ENCODE measurements around the gene CYP1A1. TPM values are rescaled to one million over a fixed set of nuclear protein-coding genes. Genes with fewer than 3 reads are reported as not detected.
"Not testable (repeated sequence)": the region's sequence is repeated elsewhere in the genome, so short reads cannot be mapped to it uniquely, and the experiment has no call there.

The CYP1A1 gene
- total RNA-seq, 2 experiments from 2014 or later, result 1.2 to 2.8 TPM

DNA sequence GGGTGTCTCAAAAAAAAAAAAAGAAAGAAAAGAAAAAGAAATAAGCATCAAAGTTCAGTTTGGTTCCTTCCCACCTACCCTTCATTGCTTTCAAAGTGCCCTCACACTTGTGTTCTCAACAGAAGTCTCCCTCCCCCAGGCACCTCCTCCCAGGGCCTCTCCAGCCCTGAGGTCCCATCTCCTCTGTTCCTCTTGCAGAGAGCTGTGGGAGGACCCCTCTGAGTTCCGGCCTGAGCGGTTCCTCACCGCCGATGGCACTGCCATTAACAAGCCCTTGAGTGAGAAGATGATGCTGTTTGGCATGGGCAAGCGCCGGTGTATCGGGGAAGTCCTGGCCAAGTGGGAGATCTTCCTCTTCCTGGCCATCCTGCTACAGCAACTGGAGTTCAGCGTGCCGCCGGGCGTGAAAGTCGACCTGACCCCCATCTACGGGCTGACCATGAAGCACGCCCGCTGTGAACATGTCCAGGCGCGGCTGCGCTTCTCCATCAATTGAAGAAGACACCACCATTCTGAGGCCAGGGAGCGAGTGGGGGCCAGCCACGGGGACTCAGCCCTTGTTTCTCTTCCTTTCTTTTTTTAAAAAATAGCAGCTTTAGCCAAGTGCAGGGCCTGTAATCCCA lies 29.4 kb upstream of the CYP1A1 start:
- Mint-ChIP-seq H3K4me1 (no peaks in the 10 kb centered on the region), H3K27ac (no peak overlapping the region), H3K27me3 (peaks cover 5% of the 10 kb centered on the region), H3K9me3 (ENCODE audit: low read depth) (no peaks in the 10 kb centered on the region), H3K36me3 (no peaks in the 10 kb centered on the region), H3K4me3 (no peak overlapping the region)
- CTCF ChIA-PET, result interaction anchor here (1.1 kb wide), 1 partner anchor 14 kb away, joined by 3 read pairs; no protein-coding TSS in a partner anchor
- ATAC-seq, result no peak
- DNase-seq, result no peak

DNA sequence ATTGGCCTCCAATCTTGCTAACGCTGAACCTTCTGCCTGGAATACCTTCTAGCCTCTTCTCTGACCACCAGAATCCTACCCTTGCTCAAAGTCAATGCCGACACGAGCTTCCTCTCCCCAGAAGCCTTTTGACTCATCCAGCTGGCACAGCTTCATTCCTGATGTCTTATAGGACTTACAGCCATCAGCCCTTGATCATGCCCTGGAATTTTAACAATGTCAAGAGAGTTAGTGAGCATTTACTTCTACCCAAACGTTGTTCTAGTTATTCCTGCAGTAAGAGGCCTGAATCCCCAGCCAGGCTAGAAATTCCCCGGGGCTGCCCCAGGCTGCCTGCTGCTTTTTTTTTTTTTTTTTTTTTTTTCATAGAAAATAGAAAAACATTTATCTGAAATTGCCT lies 27.2 kb upstream of the CYP1A1 start:
- CTCF ChIA-PET, result interaction anchor here (0.6 kb wide), 1 partner anchor 16 kb away, joined by 4 read pairs; no protein-coding TSS in a partner anchor
- H3K9me3 Mint-ChIP-seq (ENCODE audit: low read depth), result no peaks in the 10 kb centered on the region
- ATAC-seq (no peak), DNase-seq (no peak)
- no peak overlapping the region for H3K4me3 Mint-ChIP-seq
- peaks cover 5% of the 10 kb centered on the region for H3K27me3 Mint-ChIP-seq
- no peaks in the 10 kb centered on the region for H3K36me3 Mint-ChIP-seq
- no peak overlapping the region for H3K27ac Mint-ChIP-seq
- H3K4me1 Mint-ChIP-seq, result no peaks in the 10 kb centered on the region

DNA sequence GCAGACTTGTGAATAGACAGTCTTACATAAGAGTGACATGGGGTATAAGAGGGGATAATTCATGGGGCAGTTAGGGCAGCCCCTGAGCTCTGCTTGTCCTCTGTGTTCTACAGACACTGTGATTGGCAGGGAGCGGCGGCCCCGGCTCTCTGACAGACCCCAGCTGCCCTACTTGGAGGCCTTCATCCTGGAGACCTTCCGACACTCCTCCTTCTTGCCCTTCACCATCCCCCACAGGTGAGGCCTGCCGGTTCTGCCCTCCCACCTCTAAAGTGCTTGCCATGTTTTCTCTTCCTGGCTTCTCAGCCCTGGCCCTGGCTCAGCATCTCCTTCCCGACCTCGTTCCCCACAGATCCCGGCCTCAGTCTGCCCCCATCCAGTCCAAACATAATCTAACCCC lies 26.7 kb upstream of the CYP1A1 start:
- DNase-seq (no peak), ATAC-seq (no peak)
- Mint-ChIP-seq H3K27ac (no peak overlapping the region), H3K36me3 (no peaks in the 10 kb centered on the region), H3K4me1 (no peaks in the 10 kb centered on the region), H3K4me3 (no peak overlapping the region), H3K27me3 (peaks cover 5% of the 10 kb centered on the region), H3K9me3 (ENCODE audit: low read depth) (no peaks in the 10 kb centered on the region)
- CTCF ChIA-PET, result interaction anchor here (1.4 to 1.5 kb wide), 3 partner anchors 17 to 26 kb away, joined by 3 to 6 read pairs (median 5); no protein-coding TSS in a partner anchor

DNA sequence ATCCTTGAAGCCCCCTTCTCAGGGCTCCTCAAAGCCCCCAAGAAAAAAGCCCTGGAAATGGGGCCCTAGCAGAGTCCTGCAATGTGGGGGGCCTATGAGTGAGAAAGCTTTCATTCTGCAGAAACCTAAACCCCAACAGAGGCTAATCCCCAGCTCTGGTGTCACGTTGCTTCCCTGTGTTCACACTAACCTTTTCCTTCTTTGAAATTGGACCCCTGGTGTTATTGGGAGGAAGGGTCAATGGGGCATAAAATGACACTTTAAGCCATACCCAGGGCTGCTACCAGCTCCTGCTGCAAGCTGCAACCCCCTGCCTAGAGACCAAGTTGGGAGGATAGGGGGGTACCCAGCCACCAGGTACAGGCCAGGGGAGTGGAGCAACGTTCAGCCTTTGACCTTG lies 25.4 kb upstream of the CYP1A1 start:
- no peaks in the 10 kb centered on the region for H3K4me1 Mint-ChIP-seq
- H3K4me3 Mint-ChIP-seq, result no peak overlapping the region
- CTCF ChIA-PET, result interaction anchor here (0.8 to 2.8 kb wide), 7 partner anchors 9 to 116 kb away, joined by 3 to 16 read pairs (median 4); no protein-coding TSS in a partner anchor
- no peak overlapping the region for H3K27ac Mint-ChIP-seq
- H3K9me3 Mint-ChIP-seq (ENCODE audit: low read depth), result no peaks in the 10 kb centered on the region
- ATAC-seq (no peak), DNase-seq (no peak)
- H3K27me3 Mint-ChIP-seq, result no peaks in the 10 kb centered on the region
- no peaks in the 10 kb centered on the region for H3K36me3 Mint-ChIP-seq

DNA sequence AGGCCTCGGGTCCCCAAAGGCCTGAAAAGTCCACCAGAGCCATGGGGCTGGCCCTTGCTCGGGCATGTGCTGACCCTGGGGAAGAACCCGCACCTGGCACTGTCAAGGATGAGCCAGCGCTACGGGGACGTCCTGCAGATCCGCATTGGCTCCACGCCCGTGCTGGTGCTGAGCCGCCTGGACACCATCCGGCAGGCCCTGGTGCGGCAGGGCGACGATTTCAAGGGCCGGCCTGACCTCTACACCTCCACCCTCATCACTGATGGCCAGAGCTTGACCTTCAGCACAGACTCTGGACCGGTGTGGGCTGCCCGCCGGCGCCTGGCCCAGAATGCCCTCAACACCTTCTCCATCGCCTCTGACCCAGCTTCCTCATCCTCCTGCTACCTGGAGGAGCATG lies 24.5 kb upstream of the CYP1A1 start:
- Mint-ChIP-seq H3K9me3 (ENCODE audit: low read depth) (no peaks in the 10 kb centered on the region), H3K27me3 (no peaks in the 10 kb centered on the region), H3K4me1 (no peaks in the 10 kb centered on the region), H3K36me3 (no peaks in the 10 kb centered on the region), H3K4me3 (no peak overlapping the region), H3K27ac (no peak overlapping the region)
- DNase-seq, result no peak
- CTCF ChIA-PET, result interaction anchor here (1.5 to 2.8 kb wide), 2 partner anchors 12 to 19 kb away, joined by 4 to 16 read pairs; no protein-coding TSS in a partner anchor
- no peak for ATAC-seq

DNA sequence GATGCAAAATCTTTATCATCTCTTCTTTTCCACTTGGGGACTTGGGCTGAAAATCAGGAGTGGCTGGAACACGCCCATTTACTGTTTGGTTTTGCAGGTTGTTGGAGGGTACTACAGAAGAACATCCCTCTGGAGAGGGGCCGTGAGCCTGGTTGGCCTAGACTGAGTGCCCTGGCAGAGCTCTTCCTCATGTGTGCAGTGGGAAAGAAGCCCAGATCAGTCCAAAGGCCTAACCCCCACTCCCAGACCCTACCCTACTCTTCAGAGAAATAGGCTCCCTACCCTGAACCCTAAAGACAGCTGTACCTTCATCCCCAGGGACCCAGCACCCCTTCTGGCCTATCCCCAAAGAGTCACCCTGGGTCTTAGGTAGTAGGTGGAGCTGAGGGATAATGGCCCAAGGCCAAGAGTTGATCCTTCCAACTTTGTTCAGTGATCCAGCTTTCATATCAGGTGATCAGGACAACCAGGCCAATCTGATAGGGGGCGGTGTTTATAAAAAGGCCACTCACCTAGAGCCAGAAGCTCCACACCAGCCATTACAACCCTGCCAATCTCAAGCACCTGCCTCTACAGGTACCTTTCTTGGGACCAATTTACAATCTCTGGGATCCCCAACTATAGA lies 23.1 kb upstream of the CYP1A1 start, which contains the start of gene CYP1A2:
CYP1A2 (plus strand) TSS at position 524 of the 625 bp plus-strand sequence. CDS start 894 bp downstream, outside the sequence.
- no peaks in the 10 kb centered on the region for H3K9me3 Mint-ChIP-seq (ENCODE audit: low read depth)
- ATAC-seq (no peak), DNase-seq (no peak)
- no peaks in the 10 kb centered on the region for H3K36me3 Mint-ChIP-seq
- H3K4me1 Mint-ChIP-seq, result no peaks in the 10 kb centered on the region
- CTCF ChIA-PET, result interaction anchor here (0.5 to 2.8 kb wide), 3 partner anchors 20 to 174 kb away, joined by 3 to 16 read pairs (median 3); no protein-coding TSS in a partner anchor
- no peaks in the 10 kb centered on the region for H3K27me3 Mint-ChIP-seq
- no peak within 1 kb of the TSS for H3K27ac Mint-ChIP-seq
- no peak within 1 kb of the TSS for H3K4me3 Mint-ChIP-seq

DNA sequence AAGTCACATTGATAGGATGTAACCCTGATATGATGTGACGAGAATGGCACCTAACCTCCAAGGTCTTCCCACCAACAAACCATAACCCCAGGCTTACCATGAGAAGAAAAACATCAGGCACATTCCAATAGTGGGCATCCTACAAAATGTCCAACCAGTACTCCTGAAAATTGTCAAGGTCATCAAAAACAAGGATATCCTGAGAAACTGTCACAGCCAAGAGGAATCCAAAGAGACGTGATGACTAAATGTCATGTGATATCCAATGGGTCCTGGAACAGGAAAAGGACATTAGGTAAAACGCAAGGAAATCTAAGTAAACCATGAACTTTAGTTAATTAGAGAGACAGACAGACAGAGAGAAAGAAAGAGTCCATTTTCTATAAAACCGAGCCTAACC lies 21.1 kb upstream of the CYP1A1 start:
- Mint-ChIP-seq H3K4me3 (no peak overlapping the region), H3K9me3 (ENCODE audit: low read depth) (no peaks in the 10 kb centered on the region), H3K36me3 (no peaks in the 10 kb centered on the region), H3K27ac (no peak overlapping the region), H3K27me3 (no peaks in the 10 kb centered on the region), H3K4me1 (no peaks in the 10 kb centered on the region)
- ATAC-seq, result no peak
- DNase-seq, result no peak
- CTCF ChIA-PET, result no interaction called here

DNA sequence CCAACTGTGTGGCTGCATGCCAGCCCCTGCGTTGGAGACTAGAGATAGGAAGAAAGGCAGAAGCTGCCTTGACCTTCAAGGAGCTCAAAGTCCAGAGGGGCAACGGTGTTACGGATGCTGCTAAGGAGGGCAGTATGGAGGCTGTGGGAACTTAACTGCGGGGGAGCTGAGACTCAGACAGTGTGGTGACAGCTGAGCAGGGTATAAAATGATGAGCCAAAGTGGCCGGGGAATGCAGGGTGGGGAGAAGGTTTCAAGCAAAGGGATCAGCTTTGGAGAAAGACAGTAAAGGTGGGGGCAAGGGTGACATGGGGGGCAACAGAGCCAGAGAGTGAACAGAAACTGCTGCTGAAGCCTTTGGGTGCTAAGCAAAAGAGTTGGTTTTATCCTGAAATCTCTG lies 17.1 kb upstream of the CYP1A1 start:
- peaks cover 3% of the 10 kb centered on the region for H3K4me1 Mint-ChIP-seq
- CTCF ChIA-PET, result interaction anchor here (0.7 kb wide), 1 partner anchor 66 kb away, joined by 3 read pairs; no protein-coding TSS in a partner anchor
- no peak for ATAC-seq
- H3K36me3 Mint-ChIP-seq, result peaks cover 2% of the 10 kb centered on the region
- H3K27ac Mint-ChIP-seq, result no peak overlapping the region
- no peak for DNase-seq
- H3K9me3 Mint-ChIP-seq (ENCODE audit: low read depth), result peaks cover 6% of the 10 kb centered on the region
- H3K4me3 Mint-ChIP-seq, result no peak overlapping the region
- peaks cover 6% of the 10 kb centered on the region for H3K27me3 Mint-ChIP-seq

DNA sequence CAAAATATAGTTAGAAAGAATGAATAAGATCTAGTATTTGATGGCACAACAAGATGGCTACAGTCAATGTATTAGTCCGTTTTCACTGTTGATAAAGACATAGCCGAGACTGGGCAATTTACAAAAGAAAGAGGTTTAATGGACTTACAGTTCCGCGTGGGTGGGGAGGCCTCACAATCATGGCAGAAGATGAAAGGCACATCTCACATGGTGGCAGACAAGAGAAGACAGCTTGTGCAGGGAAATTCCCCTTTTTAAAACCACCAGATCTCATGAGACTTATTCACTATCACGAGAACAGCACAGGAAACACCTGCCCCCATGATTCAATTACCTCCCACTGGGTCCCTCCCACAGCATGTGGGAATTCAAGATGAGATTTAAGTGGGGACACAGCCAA lies 12.9 kb upstream of the CYP1A1 start:
- not testable (repeated sequence) for ATAC-seq; H3K9me3 Mint-ChIP-seq (ENCODE audit: low read depth); H3K4me1 Mint-ChIP-seq; H3K4me3 Mint-ChIP-seq; H3K27ac Mint-ChIP-seq; DNase-seq; H3K36me3 Mint-ChIP-seq
- H3K27me3 Mint-ChIP-seq, result peaks cover 39% of the 10 kb centered on the region
- CTCF ChIA-PET, result interaction anchor here (0.7 kb wide), 1 partner anchor 65 kb away, joined by 3 read pairs; no protein-coding TSS in a partner anchor

DNA sequence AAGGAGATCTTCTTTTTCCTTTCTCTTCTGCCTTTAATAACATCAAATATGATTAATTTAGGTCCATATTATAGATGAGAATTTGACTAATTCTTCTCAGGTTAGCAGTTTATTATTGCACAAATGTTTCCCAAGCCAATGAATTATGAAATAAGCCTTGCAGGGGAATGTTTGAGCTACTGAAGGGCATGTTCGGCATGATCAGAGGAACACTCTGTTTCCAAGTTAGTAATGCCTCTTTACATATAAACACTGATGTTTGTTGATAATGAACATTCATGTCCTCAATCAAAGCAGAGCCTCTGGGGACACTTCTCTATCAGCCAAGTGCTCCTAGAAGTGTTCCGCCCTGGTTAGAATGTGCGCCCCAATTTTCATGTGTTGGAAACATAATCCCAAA lies 10.0 kb upstream of the CYP1A1 start:
- no peak overlapping the region for H3K27ac Mint-ChIP-seq
- H3K4me3 Mint-ChIP-seq, result no peak overlapping the region
- H3K9me3 Mint-ChIP-seq (ENCODE audit: low read depth), result peaks cover 8% of the 10 kb centered on the region
- CTCF ChIA-PET, result no interaction called here
- peaks cover 3% of the 10 kb centered on the region for H3K4me1 Mint-ChIP-seq
- DNase-seq (no peak), ATAC-seq (no peak)
- peaks cover 39% of the 10 kb centered on the region for H3K27me3 Mint-ChIP-seq
- H3K36me3 Mint-ChIP-seq, result peaks cover 2% of the 10 kb centered on the region

DNA sequence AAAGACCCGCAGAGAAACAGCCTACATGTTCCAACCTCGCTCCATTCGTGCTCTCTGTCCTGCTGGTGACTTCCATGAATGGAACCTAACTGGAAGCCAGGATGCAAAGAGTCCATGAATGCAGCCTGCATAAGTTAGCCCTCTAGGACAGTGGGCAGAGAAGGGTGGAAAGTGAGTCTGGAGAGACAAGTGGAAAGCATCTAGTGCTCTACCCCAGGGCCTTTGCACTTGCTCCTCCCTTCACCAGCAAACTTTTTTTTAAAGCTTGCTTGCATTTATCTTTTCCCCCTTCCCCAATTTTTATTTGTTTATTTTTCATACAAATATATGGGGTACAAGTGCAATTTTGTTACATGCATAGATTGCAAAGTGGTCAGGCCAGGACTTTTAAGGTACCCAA lies 7.9 kb upstream of the CYP1A1 start:
- Mint-ChIP-seq H3K27me3 (peaks cover 39% of the 10 kb centered on the region), H3K9me3 (ENCODE audit: low read depth) (peaks cover 7% of the 10 kb centered on the region), H3K4me1 (peaks cover 2% of the 10 kb centered on the region), H3K4me3 (no peak overlapping the region), H3K27ac (no peak overlapping the region), H3K36me3 (peaks cover 2% of the 10 kb centered on the region)
- ATAC-seq (no peak), DNase-seq (no peak)
- CTCF ChIA-PET, result interaction anchor here (2.0 kb wide), 1 partner anchor 98 kb away, joined by 4 read pairs; no protein-coding TSS in a partner anchor

DNA sequence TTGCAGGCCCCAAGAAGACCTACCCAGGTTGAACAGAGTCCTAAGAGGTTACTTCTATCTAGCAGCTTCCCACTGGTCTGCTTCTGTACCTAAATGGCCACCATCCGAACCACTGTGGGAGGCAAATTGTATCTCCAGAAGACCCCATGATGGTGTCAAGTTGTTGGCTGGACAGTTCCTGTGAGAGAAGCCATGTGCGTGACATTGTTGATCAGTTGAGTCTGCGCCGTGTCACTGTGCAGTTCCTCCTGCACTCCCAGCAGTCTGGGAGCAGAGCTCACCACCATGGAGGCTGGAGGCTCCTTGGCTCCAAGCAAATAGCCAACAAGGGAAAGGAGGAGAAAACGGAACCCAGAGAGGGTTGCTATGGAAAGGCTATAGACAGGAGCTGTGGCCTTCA lies 7.5 kb upstream of the CYP1A1 start:
- DNase-seq (no peak), ATAC-seq (no peak)
- Mint-ChIP-seq H3K9me3 (ENCODE audit: low read depth) (peaks cover 3% of the 10 kb centered on the region), H3K27me3 (peaks cover 39% of the 10 kb centered on the region), H3K4me3 (no peak overlapping the region), H3K4me1 (no peaks in the 10 kb centered on the region), H3K27ac (no peak overlapping the region), H3K36me3 (no peaks in the 10 kb centered on the region)
- CTCF ChIA-PET, result interaction anchor here (2.0 kb wide), 1 partner anchor 98 kb away, joined by 4 read pairs; no protein-coding TSS in a partner anchor

DNA sequence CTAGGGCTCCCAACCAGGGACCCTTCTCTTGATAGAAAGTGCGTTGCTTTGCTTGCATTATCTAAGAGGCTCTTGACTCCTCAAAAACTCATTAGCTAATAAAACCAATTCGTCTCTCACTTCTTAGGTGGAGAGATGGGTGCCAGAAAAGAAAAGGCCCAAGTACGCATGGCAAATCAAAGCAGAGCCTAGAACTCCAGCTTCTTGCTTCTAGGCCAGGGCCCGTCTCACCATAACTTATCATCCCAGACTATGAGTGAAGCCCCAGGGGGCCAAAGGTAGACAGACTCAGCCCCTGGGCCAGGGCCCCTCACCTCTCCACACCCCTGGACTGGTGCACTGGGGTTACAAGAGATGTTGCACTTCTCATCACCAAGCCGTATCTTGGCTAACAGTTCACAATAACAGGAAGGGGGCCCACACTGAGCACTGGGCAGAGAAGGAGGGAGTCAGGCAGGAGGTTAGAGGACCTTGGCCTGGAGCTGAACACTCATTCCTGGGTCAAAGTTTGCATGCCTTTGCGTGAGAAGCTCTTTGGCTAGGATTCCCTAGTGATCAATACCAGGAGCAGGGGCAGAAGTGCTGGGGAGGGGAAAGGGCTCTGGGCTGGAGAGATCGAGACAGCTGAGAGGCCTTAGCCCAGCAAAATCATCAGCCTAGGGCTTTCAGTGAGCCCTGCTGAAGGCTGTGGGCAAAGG lies 5.4 kb upstream of the CYP1A1 start:
- peaks cover 8% of the 10 kb centered on the region for H3K4me1 Mint-ChIP-seq
- H3K27me3 Mint-ChIP-seq, result peaks cover 38% of the 10 kb centered on the region
- H3K36me3 Mint-ChIP-seq, result no peaks in the 10 kb centered on the region
- no peaks in the 10 kb centered on the region for H3K9me3 Mint-ChIP-seq (ENCODE audit: low read depth)
- ATAC-seq (no peak), DNase-seq (no peak)
- no peak overlapping the region for H3K27ac Mint-ChIP-seq
- CTCF ChIA-PET, result interaction anchor here (1.3 kb wide), 1 partner anchor 171 kb away, joined by 3 read pairs; no protein-coding TSS in a partner anchor
- H3K4me3 Mint-ChIP-seq, result no peak overlapping the region

Data from activated CD8-positive, alpha-beta memory T cell treated with anti-CD3 and anti-CD28 coated beads, Interleukin-2, amount 10 ng/mL, durations not matched to agents 7 days and 5 days (primary cell).